Measurements from ENCODE around the gene PTPA.
"Not testable (repeated sequence)": the region's sequence is repeated elsewhere in the genome, so short reads cannot be mapped to it uniquely, and the experiment has no call there.

Gene PTPA

DNA sequence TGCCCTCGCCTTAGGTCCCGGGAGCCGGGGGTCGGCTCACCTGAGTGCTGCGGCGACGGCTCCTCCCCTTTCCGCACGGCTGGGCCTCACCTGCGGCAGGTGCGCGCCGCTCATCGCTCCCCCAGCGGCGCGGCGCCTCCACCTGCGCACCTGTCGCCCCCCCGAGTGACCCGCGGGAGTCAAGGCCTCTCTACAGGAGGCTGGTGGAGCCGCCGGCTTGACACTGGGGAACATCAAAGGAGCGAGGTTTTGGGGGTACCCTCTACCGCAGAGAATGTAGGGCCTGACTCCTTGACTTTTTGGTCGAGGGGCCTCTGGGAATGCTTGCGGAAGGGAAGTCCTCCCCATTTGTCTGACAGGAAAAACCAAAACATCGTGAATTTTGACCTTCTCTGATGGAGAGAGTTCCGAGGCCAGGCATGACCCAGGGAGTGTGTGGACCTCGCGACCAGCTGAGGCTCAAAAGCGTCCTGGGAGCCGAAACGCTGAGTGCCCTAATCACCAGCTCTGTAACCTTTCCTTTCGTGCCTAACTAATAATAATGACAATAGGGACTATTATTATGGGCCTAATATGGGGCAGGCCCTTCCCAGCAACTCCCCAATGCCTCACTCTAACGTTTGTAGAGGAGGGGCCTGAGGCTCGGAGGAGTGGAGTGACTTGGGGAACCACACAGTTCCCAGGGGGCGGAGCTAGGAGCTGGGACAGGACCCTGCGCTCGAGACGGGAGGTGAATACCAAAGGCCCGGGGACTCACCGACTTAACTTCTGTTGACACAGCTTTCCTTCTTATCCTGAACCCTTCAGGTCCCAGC, 67.6 kb downstream of the PTPA start:
- DNase-seq: no peak

DNA sequence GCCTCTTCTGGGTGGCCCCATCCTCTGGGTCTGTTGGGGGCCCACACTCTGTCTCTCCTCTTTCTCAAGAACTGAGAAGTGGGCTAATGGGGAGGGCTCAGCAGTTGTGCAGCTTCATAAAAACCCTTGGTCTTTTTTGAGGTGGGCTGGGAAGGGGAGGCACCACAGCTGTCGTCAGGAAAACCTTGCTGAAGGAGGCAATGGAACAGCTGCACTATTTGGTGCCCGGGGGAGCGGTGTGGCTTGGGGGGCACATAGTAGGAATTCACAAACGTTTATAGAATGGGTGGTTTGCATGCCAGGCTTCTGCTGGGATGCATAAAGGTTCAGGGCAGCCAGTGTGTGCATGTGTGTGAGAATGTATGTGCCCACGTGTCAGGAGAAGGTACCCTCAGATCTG, 70.0 kb downstream of the PTPA start:
- no peak for DNase-seq

DNA sequence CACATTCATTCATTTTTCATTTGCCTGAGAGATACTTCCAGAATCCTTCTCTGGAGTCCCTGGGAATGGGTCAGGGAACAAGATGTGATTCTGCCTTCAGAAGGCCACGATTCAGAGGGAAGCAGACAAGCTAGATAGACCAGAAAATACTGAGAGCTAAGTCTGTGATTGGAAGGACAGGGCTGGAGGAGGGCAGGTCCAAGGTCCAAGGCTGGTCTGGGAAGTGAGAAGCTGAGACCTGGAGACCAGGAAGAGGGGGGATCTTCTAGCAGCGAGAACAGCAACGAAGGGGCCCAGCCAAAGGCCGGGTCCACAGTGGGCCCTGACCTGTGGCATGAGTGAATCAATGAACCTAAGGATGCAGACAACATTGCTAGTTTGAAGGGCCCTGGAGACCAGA, 70.9 kb downstream of the PTPA start:
- no peak for DNase-seq

DNA sequence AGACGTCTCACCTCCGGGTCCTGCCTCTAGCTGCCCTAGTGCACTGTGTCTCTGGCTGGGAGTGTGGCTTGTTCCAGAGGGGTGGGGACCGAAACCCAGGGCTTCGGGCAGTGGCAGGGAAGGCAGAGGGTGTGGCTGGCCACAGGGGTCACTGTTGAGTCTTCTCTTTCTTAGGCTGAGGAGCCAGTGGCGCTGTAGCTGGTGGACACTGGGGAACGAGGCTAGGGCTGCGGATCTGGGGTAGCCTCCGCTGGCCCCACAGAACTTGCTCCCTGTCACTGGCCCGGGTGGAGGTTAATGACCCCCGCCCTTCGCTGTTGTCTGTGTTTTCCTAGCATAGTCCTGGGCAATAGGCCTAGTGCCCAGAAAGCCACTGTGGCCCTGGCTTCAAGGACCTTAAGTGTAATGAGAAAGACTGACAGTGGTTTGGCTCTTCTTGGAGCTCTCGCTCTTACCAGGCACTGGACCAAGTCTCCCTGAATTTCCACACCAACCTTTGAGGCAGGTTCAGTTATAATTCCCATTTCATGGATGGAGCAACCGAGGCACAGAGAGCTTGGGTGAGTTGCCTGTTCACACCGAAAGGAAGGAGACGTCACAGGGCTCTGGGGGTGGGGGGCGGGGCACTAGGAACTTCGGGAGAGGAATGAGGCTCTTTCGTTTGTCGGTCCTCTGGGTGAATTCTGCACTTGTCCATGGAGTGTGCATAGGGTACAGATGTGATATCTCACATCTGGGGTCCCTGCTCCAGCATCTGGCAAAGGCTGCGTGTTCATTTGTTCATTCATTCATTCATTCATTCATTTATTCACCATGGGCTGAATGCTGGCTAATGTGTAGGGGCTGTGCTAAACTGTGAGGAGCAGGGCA, 71.6 kb downstream of the PTPA start:
- DNase-seq: peak; percentile 27

DNA sequence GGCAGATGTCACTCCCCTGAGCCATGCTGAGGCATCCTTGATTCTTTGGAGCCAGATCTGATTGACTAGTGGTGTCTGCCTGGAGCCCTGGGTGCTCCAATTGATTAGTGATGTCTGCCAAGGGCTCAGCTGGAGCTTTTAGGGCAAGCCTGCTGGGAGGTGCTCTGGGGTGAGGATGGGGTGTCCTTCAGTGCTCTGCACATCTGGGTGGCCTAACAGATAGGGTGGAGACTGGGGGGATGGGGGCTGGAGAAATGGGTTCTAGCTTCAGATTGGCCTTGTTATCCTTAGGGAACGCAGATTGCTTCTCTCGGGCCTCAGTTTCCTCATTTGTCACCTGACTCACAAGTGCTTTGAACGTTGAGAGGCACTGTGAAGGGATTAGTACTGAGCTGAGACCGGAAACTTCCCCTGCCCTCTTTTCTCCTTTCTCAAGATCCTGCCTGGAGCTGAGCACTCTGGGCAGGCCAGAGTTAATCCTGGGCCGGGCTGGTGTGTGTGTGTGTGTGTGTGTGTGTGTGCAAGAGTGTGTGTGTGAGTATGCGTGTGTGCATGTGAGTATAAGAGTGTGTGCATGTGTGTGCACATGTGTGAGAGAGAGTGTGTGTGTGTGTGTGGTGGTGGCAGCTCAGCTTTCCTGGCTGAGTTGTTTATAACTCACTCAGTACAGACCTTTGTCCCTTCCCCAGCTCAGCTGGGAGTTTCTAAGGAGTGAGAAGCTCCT, 72.4 kb downstream of the PTPA start:
- no peak for DNase-seq

DNA sequence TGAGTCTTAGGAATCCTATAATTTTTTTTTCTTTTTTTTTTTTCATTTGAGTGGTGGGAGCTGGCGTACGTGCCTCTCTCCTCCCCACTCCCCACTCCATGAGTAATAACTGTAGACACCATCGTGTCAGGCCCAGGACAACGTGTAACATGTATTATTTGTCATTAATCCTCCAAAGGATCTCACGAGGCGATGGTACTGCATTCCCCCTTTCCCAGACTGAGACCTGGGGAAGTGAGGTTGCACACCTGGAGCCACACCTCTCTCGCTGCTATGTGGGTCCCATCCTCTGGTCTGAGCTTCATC, 73.0 kb downstream of the PTPA start:
- no peak for DNase-seq

DNA sequence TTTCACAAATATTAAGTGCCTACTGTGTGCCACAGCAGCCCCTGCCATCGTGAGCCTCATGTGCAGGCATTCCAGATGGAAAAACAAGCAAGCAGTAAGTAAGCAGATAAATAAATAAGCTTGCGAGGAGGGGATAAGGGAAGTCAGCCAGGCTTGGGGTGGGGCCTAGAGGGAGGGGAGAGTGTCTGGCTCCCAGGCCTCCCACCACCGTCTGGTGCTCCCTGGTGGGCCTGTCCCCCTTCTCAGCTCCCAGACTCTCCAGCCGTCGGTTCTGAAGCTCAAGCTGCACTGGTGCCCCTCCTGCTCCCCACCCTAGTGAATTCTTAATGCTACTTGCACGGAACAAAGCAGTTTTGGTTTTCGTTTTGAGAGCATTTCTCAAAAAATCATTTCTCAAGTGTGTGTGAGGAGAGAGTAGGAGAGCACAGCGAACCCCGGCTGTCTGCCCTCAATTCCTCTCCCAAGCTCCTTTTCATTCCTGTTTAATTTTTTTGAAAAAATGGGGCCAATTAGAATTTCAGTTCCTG, 73.4 kb downstream of the PTPA start:
- DNase-seq: no peak

DNA sequence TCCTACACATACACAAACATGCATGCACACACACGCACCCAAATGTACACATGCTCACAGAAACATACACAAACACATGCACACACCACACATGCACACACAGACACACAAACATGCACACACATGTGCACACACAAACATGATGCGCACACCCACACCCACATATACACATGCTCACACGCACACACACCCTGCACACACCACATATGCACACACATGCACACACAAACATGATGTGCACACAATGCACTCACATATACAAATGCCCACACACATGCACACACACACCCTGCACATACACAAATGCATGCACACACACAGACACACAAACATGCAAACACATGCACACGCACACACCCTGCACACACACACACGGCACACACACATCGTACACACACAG, 74.2 kb downstream of the PTPA start:
- no peak for DNase-seq

DNA sequence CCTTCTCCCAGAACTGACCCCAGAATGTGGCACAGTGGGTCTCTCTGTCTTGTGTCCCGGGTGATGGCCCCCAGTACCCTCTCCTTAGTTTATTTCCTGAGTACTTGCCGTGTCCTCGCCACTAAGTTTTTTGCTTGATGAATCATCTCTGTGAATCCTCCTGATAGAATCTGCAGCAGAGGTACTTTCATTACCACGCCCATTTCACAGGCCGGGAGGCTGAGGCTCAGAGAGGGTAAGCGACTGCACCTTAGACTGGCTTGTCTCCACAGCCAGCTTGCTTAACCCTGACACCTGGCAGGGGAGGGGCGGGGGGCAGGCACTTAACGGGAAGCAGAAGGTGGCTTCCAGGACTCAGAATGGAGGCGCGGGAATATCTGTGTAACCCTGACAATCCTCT, 74.8 kb downstream of the PTPA start:
- no peak for DNase-seq

DNA sequence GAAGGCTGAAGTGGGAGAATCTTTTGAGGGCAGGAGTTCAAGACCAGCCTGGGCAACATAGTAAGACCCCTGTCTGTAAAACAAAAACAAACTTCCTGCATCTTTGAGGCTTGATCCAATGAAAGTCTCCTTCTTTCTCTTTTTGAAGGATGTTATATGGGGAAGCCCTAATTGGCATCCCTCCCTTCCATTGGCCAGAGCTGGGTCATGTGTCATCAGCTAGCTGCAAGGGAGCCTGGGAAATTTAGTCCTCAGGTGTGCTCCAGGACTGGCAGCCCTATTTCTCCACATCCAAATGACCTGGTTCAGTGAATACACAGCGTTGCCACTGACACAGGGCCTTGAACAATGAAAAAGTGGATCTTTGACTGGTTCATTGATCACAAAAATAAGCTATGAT, 75.8 kb downstream of the PTPA start:
- no peak for DNase-seq

DNA sequence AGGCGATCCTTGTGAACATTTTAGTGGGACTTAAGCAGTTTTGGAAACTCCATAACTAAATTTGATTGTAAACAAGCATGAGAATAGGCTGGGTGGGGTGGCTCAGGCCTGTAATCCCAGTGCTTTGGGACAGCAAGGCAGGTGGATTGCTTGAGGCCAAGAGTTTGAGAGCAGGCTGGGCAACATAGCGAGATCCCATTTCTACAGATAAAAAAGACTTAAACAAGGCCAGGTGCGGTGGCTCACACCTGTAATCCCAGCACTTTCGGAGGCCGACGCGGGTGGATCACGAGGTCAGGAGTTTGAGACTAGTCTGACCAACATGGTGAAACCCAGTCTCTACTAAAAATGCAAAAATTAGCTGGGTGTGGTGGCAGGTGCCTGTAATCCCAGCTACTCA, 78.8 kb downstream of the PTPA start:
- DNase-seq: not testable (repeated sequence)

DNA sequence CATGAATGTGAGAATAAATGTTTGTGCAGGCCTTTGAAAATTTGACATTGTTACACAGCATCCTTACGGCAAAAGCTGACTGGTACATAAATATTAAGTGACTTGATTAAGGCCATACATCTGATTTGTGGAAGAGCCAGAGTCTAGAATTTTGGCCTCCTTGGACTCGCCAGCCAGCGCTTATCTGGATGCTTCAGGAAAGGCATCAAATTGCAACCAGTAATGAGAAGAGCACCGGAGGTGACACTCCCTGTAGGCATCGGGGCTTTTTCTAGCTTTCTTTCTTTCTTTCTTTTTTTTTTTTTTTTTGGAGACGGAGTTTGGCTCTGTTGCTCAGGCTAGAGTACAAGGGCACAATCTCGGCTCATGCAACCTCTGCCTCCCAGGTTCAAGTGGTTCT, 80.0 kb downstream of the PTPA start:
- DNase-seq: no peak

DNA sequence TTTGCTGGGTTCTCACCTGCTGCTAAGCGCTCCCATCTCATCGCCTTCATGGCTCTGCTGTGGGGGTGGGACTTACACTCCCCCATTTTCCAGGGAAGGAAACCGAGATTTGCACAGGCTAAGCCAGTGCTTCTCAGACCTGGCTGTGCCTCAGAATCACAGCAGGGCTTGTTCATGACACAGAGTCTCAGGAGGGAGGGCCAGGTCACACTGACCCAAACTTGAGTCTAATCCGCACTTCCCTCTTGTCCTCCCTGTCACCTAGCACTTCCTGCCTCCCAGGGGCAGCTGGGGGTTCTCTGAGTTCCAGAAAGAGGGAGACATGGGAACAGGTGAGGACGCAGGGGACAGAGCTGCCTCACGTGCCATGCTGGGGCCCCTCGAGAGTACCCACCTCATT, 82.4 kb downstream of the PTPA start:
- DNase-seq: no peak

DNA sequence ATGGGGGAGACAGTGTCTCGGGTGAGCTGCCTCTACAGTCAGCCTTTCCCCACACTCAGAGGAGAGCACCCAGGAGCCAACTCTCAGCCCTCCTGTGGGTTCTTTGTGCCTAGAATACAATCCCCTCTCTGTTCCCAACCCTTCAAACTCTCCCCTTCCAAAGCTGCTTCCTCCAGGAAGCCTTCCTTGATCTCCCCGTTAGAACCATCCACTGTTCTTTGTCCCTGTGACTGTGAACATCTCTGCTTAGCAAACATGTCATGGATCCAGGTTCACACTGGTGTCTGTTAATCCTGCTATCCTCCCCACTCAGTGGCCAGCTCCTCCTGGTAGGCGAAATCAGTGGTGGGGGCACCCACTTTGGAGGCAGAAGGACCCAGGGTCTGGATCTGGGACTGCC, 83.0 kb downstream of the PTPA start:
- no peak for DNase-seq

DNA sequence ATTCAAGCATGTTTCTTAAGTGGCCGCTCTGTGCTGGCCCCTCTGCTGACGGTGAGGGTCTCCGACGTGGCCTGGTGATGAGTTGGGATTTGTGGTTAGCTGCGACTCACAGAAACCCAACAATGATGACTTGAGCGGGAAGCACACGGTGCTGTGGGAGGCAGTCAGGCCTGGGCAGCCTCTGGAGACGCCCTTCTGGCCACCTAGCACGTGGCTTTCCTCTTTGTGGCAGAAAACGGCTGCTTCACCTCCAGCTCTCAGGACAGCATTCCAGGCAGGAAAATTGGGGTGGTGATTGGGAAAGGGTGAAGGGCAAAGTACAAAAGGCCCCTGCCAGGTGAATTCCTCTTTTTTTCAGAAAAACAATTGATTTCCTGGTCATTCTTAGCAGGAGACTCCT, 84.4 kb downstream of the PTPA start:
- no peak for DNase-seq

DNA sequence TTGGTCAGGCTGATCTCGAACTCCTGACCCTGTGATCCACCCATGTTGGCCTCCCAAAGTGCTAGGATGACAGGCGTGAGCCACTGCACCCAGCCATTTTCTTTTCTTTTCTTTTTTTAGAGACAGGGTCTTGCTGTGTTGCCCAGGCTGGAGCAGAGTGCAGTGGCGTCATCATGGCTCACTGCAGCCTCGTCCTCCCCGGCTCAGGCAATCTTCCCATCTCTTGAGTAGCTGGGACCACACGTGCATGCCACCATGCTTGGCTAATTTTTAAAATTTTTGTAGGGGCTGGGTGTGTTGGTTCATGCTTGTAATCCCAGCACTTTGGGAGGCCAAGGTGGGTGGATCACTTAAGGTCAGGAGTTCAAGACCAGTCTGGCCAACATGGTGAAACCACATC, 85.8 kb downstream of the PTPA start:
- DNase-seq: not testable (repeated sequence)

DNA sequence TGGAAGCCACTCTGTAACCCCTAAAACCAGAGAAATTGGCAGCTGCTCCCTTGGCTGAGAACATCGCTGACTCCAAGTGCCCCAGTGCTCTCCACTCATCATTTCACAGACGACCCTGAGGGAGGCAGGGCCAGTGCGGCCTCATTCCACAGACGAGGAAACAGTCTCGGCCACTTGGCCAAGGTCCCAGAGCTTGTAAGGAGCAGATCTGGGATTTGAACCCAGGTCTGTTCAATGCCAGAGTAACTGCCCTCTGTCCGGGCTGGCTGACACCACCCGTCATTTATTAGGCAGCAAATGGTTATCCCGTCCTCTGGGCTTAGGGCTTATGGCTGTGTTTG, 86.7 kb downstream of the PTPA start:
- no peak for DNase-seq

Data from OCI-M1 (cell line).